A549 (cell line): Measurements from ENCODE around the gene MEI1.

ENCODE experiments used
- CTCF ChIP-seq: fragments of >200 bp; sonication (Bioruptor Twin); formaldehyde crosslinking; IDR thresholded peaks from 3 replicates; pipeline ENCODE4 v1.5.1; 2016
- EP300 ChIP-seq, 2 experiments: fragments of >200 bp; sonication (Bioruptor Twin); formaldehyde crosslinking; IDR thresholded peaks; 2 replicates in 1 of 2; 3 replicates in 1 of 2; pipeline ENCODE4 v1.6.1; 2016 to 2017
- HDAC2 ChIP-seq: fragments of 200-600 bp; sonication (generic); IDR thresholded peaks from 2 replicates; pipeline ENCODE4 v1.6.1; 2016
- HMGXB4 ChIP-seq: fragments of 250-450 bp; sonication (Bioruptor Pico); IDR thresholded peaks from 2 replicates; pipeline ENCODE4 v1.5.0; 2021; ENCODE audit warnings: mild to moderate bottlenecking, moderate library complexity, borderline replicate concordance
- JUN ChIP-seq, 2 experiments: fragments of >200 bp; sonication (Bioruptor Twin); formaldehyde crosslinking; IDR thresholded peaks; 2 replicates in 1 of 2; 3 replicates in 1 of 2; pipeline ENCODE4 v1.6.1; 2016 to 2017
- JUNB ChIP-seq: fragments of >200 bp; sonication (Bioruptor Twin); formaldehyde crosslinking; IDR thresholded peaks from 2 replicates; pipeline ENCODE4 v1.6.1; 2016
- KDM1A ChIP-seq: fragments of 200-600 bp; sonication (generic); IDR thresholded peaks from 2 replicates; pipeline ENCODE4 v1.6.1; 2016; ENCODE audit warnings: low read depth, mild to moderate bottlenecking
- KDM5A ChIP-seq: fragments of 200-600 bp; sonication (generic); IDR thresholded peaks from 2 replicates; pipeline ENCODE4 v1.6.1; 2016; ENCODE audit warnings: antibody characterized with exemption, mild to moderate bottlenecking
- NR3C1 ChIP-seq: fragments of >200 bp; sonication (Bioruptor Twin); formaldehyde crosslinking; IDR thresholded peaks from 3 replicates; pipeline ENCODE4 v1.6.1; 2017
- PBX3 ChIP-seq: IDR thresholded peaks from 2 replicates; pipeline ENCODE4 v1.6.1; 2012
- PHF8 ChIP-seq: fragments of 200-600 bp; sonication (generic); IDR thresholded peaks from 2 replicates; pipeline ENCODE4 v1.6.1; 2016; ENCODE audit warnings: low read depth, mild to moderate bottlenecking, antibody characterized with exemption, moderate library complexity, borderline replicate concordance
- POLR2A ChIP-seq: IDR thresholded peaks from 2 replicates; pipeline ENCODE4 v1.6.1; 2012; ENCODE audit warnings: mild to moderate bottlenecking, low read length
- RAD21 ChIP-seq, 2 experiments: fragments of >200 bp in 1 of 2; sonication (Bioruptor Twin) in 1 of 2; formaldehyde crosslinking in 1 of 2; IDR thresholded peaks in 1 of 2; conservative IDR thresholded peaks in 1 of 2; 2 replicates in 1 of 2; 3 replicates in 1 of 2; pipeline ENCODE4 v1.6.1; 2012 to 2018; ENCODE audit warnings: inconsistent platforms in 1 of 2

- no peak for TF ChIP-seq KDM5A
- no peak for TF ChIP-seq HMGXB4
- TF ChIP-seq CTCF, result no peak
- TF ChIP-seq POLR2A, result no peak
- no peak for TF ChIP-seq PHF8
- TF ChIP-seq RAD21 (conservative IDR thresholded peaks at IDR 0.05 in 1 of 2, IDR thresholded peaks at IDR 0.05 in 1 of 2), result no peak
- no peak for TF ChIP-seq PBX3
- no peak for TF ChIP-seq JUNB
- no peak for TF ChIP-seq JUN (IDR thresholded peaks at IDR 0.05)
- TF ChIP-seq NR3C1, result no peak
- peak; percentile 68; the same call in 1 of the 2 replicates for TF ChIP-seq HDAC2
- no peak for TF ChIP-seq EP300 (IDR thresholded peaks at IDR 0.05)
- 0 out of 2 replicates have a peak, but pooled peaks have one; percentile 69 for TF ChIP-seq KDM1A
Observed at GRCh38 chr22:41831828-41832552, 132.7 kb downstream of the MEI1 start.
